Measurements from ENCODE around the gene SLC41A3. TPM values are rescaled to one million over a fixed set of nuclear protein-coding genes. Genes with fewer than 3 reads are reported as not detected.
A peak's percentile ranks its signal among the peaks of the same experiment; 100 is the strongest.
"Not testable (repeated sequence)": the region's sequence is repeated elsewhere in the genome, so short reads cannot be mapped to it uniquely, and the experiment has no call there.

Gene SLC41A3
- total RNA-seq, 2 donors from 2014 or later, result 24.5 to 74.0 TPM

GRCh38 chr3:126101521-126101982 is 17.6 kb upstream of the SLC41A3 start:
- Mint-ChIP-seq H3K36me3 (peaks cover 0 to 3% of the 10 kb centered on the region in 2 donors), H3K27ac (peak overlapping the region; percentile 31 to 36), H3K9me3 (peaks cover 0 to 8% of the 10 kb centered on the region in 2 donors)
- ATAC-seq (no peak), DNase-seq (ENCODE audit: low spot score in 2 of 2) (no peak)

GRCh38 chr3:126100634-126101301 is 16.8 kb upstream of the SLC41A3 start:
- peaks cover under 1 to 11% of the 10 kb centered on the region in 2 donors for H3K36me3 Mint-ChIP-seq
- H3K9me3 Mint-ChIP-seq, result peaks cover 0 to 9% of the 10 kb centered on the region in 2 donors
- ATAC-seq (no peak), DNase-seq (ENCODE audit: low spot score in 2 of 2) (no peak)
- no peak overlapping the region for H3K27ac Mint-ChIP-seq

GRCh38 chr3:126100269-126100633 is 16.3 kb upstream of the SLC41A3 start:
- peaks cover 5 to 16% of the 10 kb centered on the region in 2 donors for H3K36me3 Mint-ChIP-seq
- DNase-seq (ENCODE audit: low spot score in 2 of 2) (no peak), ATAC-seq (no peak)
- peaks cover 3 to 14% of the 10 kb centered on the region in 2 donors for H3K9me3 Mint-ChIP-seq
- H3K27ac Mint-ChIP-seq, result peak overlapping the region in 1 of 2 donors; percentile 44

DNA sequence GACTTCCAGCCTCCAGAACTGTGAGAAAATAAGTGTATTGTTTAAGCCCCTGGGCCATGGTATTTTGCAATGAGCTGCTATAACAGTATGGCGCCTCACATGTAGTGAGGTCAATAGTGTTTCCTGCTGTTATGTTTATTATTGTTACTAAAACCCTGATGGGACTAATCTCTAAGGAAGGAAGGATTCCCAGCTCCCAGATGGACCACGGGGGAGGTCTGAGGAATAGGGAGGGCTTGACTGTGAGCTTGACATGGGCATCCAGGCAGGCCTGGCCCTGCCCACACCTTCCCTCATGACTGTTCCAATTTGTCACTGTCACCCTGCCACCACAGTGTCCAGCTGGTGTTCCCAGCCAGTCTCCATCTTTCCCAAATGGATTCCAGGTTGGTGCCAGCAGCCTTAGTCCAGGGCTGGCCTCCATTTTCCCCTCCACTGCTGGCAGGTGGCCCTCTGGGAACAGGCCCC is 14.5 kb upstream of the SLC41A3 start:
- peaks cover 14 to 25% of the 10 kb centered on the region in 2 donors for H3K36me3 Mint-ChIP-seq
- peaks cover 3 to 18% of the 10 kb centered on the region in 2 donors for H3K9me3 Mint-ChIP-seq
- no peak for DNase-seq (ENCODE audit: low spot score in 2 of 2)
- H3K27ac Mint-ChIP-seq, result no peak overlapping the region
- ATAC-seq, result no peak

DNA sequence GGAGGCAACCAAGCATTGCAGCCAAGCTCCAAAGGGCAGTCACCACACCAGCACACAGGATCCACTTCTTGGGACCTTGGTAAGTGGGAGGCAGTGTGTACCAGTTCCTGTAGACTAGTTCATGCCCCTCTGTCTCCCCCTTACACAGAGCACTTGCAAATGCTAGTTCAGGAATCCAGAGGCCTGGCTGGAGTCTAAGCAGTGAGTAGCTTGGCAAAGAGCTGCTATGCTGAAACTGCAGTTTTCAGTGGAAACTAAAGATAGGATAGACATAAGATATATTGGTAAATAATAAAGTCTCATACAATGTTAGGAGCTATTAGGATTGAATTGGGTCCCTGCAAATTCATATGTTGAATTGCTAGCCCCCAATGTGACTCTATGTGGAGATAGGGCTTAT is 13.9 kb upstream of the SLC41A3 start:
- Mint-ChIP-seq H3K9me3 (peaks cover 3 to 18% of the 10 kb centered on the region in 2 donors), H3K36me3 (peaks cover 14 to 25% of the 10 kb centered on the region in 2 donors), H3K27ac (no peak overlapping the region)
- DNase-seq (ENCODE audit: low spot score in 2 of 2), result no peak
- ATAC-seq, result no peak

DNA sequence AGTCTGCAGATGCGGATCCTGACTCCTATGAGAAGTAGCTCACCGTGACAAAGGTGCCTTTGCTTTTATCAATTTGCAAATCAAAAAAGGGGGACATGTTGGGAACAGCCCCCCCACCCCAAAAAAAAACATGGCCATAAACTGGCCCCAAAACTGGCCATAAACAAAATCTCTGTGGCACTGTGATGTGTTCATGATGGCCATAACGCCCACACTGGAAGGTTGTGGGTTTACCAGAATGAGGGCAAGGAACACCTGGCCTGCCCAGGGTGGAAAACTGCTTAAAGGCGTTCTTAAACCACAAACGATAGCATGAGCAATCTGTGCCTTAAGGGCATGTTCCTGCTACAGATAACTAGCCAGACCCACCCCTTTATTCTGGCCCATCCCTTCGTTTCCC is 12.3 kb upstream of the SLC41A3 start:
- DNase-seq (ENCODE audit: low spot score in 2 of 2); H3K27ac Mint-ChIP-seq; ATAC-seq: not testable (repeated sequence)
- Mint-ChIP-seq H3K36me3 (peaks cover 21 to 32% of the 10 kb centered on the region in 2 donors), H3K9me3 (peaks cover 6 to 22% of the 10 kb centered on the region in 2 donors)

- Mint-ChIP-seq H3K9me3 (peaks cover 6 to 14% of the 10 kb centered on the region in 2 donors), H3K36me3 (peaks cover 26 to 32% of the 10 kb centered on the region in 2 donors)
- not testable (repeated sequence) for DNase-seq (ENCODE audit: low spot score in 2 of 2); H3K27ac Mint-ChIP-seq; ATAC-seq
Observed at GRCh38 chr3:126092128-126092527, 8.2 kb upstream of the SLC41A3 start.

- Mint-ChIP-seq H3K9me3 (peaks cover 3 to 5% of the 10 kb centered on the region in 2 donors), H3K36me3 (peaks cover 17 to 28% of the 10 kb centered on the region in 2 donors), H3K27ac (no peak overlapping the region)
- DNase-seq (ENCODE audit: low spot score in 2 of 2) (no peak), ATAC-seq (no peak)
Observed at GRCh38 chr3:126087552-126088175, 3.7 kb upstream of the SLC41A3 start.

- Mint-ChIP-seq H3K36me3 (peaks cover 9 to 16% of the 10 kb centered on the region in 2 donors), H3K27ac (no peak overlapping the region), H3K9me3 (no peaks in the 10 kb centered on the region)
- DNase-seq (ENCODE audit: low spot score in 2 of 2) (no peak), ATAC-seq (no peak)
Observed at GRCh38 chr3:126085841-126086240, 1.9 kb upstream of the SLC41A3 start.

DNA sequence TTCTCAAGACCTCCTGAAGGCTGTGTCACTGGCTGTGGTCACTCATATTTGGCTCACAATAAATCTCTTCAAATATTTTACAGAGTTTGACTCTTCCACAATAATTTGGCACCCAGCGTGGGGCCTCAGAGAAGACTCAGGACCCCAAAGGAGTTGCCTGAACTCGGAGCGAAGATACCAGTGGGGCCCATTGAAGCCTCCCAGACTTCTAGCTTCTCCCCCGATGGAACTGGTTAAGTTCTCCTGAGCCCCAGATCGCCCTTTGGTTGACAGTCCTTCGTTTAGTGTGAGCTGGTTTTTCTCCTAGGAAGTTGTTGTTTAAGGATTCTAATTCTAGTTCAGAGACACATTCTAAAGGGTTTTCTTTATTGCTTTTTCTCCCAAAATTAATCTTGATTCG is 1.4 kb upstream of the SLC41A3 start:
- ATAC-seq, result no peak
- Mint-ChIP-seq H3K36me3 (peaks cover 9 to 15% of the 10 kb centered on the region in 2 donors), H3K9me3 (no peaks in the 10 kb centered on the region), H3K27ac (peak overlapping the region; percentile 65 to 69)
- DNase-seq (ENCODE audit: low spot score in 2 of 2), result no peak

GRCh38 chr3:126084768-126085180 is 850 bp upstream of the SLC41A3 start:
- no peaks in the 10 kb centered on the region for H3K9me3 Mint-ChIP-seq
- no peak for ATAC-seq
- H3K27ac Mint-ChIP-seq, result peak overlapping the region in 1 of 2 donors; percentile 65
- H3K36me3 Mint-ChIP-seq, result peaks cover 9 to 15% of the 10 kb centered on the region in 2 donors
- DNase-seq (ENCODE audit: low spot score in 2 of 2), result no peak

- DNase-seq (ENCODE audit: low spot score in 2 of 2), result peak in 1 of 2 donors; percentile 40
- Mint-ChIP-seq H3K36me3 (peaks cover 9 to 15% of the 10 kb centered on the region in 2 donors), H3K9me3 (no peaks in the 10 kb centered on the region), H3K27ac (peak overlapping the region; percentile 92 to 97)
- peak; percentile 68 to 77 for ATAC-seq
Observed at GRCh38 chr3:126083511-126083912, 412 bp downstream of the SLC41A3 start.

DNA sequence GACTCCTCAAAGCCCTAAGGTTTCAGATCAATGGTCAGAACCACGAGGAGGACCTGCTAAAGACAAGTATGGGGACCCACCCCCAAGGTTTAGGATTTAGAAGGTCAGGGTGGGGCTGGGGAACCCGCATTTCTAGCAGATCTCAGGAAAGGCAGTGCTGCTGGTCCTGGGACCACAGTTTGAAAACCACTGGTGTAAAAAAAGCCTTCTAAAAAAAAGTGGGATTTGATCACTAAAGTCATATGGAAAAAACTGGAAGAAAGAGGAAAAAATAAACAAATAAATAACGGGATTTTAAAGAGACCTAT is 832 bp downstream of the SLC41A3 start:
- ATAC-seq (no peak), DNase-seq (ENCODE audit: low spot score in 2 of 2) (no peak)
- peak overlapping the region; percentile 92 to 97 for H3K27ac Mint-ChIP-seq
- H3K9me3 Mint-ChIP-seq, result no peaks in the 10 kb centered on the region
- peaks cover 9 to 15% of the 10 kb centered on the region in 2 donors for H3K36me3 Mint-ChIP-seq

DNA sequence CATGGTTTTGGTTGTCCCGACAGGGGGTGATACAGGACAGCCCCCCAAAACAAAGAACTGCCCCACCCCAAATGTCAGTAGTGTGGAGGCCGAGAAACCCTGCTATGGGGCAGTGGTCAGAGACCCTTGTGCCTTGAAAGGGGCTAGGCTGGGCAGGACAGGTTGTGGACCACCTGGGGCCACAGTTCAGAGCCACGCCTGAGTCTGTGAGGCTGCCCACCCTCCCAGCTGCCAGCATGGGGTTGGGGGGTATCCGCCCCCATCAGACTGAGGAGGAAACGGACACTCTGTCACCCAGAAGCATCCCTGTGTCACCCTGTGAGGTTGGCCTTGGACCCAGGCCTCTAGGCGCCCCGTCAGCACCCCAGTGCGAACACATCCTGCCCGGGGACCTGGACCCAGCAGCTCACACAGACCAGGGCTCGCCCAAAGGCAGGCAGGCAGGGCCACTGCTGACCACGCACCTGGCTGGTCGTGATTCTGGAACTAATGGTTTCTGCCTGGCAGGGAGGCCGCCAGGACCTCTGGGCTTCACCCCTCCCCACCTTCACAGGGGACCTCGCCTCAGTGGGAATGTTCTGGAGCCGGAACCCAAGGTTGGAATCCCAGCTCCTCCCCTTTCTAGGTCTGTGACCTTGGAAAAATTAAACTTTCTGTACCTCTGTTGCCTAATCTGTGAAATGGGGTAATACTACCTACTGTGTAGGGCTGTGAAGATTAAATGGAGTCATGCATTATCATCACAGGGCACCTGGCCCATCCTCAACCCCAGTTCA is 1.4 kb downstream of the SLC41A3 start:
- Mint-ChIP-seq H3K27ac (peak overlapping the region; percentile 92 to 97), H3K36me3 (peaks cover 9 to 15% of the 10 kb centered on the region in 2 donors), H3K9me3 (no peaks in the 10 kb centered on the region)
- DNase-seq (ENCODE audit: low spot score in 2 of 2) (no peak), ATAC-seq (no peak)

DNA sequence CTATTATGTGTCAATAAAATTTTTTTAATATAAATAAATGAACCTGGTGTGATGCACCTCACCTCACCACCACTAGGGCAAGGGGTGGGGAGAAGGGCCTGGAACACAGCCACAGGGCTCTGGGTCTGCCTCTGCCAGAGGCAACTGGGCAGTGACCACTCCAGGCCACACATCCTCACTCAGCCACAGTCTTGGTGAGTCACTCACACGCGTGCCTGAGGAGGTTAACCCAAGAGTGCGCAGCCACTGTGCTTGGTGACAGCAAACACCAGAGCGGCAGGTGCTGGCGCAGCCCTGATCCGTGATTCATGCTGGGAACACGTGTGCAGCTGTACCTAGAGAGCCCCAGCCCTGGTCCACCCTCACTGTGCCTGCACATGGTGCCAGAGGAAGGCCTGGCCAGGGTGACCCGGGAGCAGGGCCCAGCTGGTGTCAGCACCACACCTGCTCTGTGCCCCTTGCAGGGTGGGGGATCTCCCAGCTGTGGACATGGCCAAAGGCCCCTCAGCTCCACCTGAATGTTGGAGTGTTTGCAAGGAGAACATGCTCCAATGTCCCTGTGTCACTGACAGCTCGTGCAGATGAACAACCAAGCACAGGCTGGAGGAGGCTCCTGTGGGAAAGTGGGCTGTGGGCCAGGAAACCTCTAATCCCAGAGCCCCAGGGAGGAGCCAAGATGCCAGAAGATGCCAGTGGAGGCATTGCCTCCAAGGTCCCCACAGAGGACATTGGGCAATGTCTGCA is 2.1 kb downstream of the SLC41A3 start:
- Mint-ChIP-seq H3K9me3 (no peaks in the 10 kb centered on the region), H3K36me3 (peaks cover 9 to 15% of the 10 kb centered on the region in 2 donors), H3K27ac (no peak overlapping the region)
- peak in 1 of 2 donors; percentile 3 for ATAC-seq
- peak in 1 of 2 donors; percentile 23 for DNase-seq (ENCODE audit: low spot score in 2 of 2)

- no peak for DNase-seq (ENCODE audit: low spot score in 2 of 2)
- Mint-ChIP-seq H3K27ac (no peak overlapping the region), H3K36me3 (peaks cover 9 to 15% of the 10 kb centered on the region in 2 donors), H3K9me3 (no peaks in the 10 kb centered on the region)
- ATAC-seq, result no peak
Observed at GRCh38 chr3:126080970-126081369, 3.0 kb downstream of the SLC41A3 start.
